Loucy (cell line): ENCODE measurements around the gene CASR.

Experiments used
- EZH2phosphoT487 ChIP-seq: fragments of 200-600 bp; IDR thresholded peaks from 2 replicates; pipeline ENCODE4 v1.6.1; 2018; ENCODE audit warnings: antibody characterized with exemption, mild to moderate bottlenecking, moderate library complexity, borderline replicate concordance
- TF ChIP-seq, protein P1 (sequence below): fragments of 200-600 bp; sonication (generic); conservative IDR thresholded peaks from 2 replicates; pipeline ENCODE4 v1.5.1; 2014; ENCODE audit warnings: mild to moderate bottlenecking, antibody characterized with exemption, low read length

DNA sequence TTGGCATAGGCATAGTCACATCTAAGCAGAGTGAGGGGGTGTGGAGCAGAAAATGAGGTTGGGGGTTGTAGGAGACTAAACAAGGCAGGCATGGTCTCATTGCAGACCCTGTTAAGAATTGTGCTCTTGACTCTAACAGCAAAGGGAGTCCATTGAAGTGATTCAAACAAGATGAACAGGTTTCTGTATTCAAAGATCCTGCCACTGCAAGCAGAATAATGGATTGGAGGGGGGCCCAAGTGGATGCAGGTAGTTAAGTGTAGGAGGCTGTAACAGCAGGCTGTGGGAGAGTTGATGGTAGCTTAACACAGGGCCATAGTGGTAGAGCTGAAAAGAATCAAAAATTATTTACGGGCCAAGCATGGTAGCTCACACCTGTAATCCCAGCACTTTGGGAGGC is 34.4 kb downstream of the CASR start:
- TF ChIP-seq, protein P1, sequence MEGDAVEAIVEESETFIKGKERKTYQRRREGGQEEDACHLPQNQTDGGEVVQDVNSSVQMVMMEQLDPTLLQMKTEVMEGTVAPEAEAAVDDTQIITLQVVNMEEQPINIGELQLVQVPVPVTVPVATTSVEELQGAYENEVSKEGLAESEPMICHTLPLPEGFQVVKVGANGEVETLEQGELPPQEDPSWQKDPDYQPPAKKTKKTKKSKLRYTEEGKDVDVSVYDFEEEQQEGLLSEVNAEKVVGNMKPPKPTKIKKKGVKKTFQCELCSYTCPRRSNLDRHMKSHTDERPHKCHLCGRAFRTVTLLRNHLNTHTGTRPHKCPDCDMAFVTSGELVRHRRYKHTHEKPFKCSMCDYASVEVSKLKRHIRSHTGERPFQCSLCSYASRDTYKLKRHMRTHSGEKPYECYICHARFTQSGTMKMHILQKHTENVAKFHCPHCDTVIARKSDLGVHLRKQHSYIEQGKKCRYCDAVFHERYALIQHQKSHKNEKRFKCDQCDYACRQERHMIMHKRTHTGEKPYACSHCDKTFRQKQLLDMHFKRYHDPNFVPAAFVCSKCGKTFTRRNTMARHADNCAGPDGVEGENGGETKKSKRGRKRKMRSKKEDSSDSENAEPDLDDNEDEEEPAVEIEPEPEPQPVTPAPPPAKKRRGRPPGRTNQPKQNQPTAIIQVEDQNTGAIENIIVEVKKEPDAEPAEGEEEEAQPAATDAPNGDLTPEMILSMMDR, result no peak
- TF ChIP-seq EZH2phosphoT487, result no peak
